HCT116 (cell line): ENCODE measurements around the gene DHX58. TPM values are rescaled to one million over a fixed set of nuclear protein-coding genes. Genes with fewer than 3 reads are reported as not detected.

ENCODE experiments used
- ATAC-seq: fragments of 200-7000 bp; cut with Tn5 transposase; 2 replicates; pipeline ENCODE4 v1.9.1; 2020; ENCODE audit warnings: mild to moderate bottlenecking, moderate library complexity
- BruUV-seq: library from RNA; stranded (reverse); fragments of 400-500 nt; replicated peaks from 2 replicates; lab custom pipeline; 2021; lab: Mats Ljungman, UMichigan
- CTCF ChIA-PET: fragments of 300-600 bp; sonication (Branson Sonifier 250); formaldehyde crosslinking; loops from one replicate; lab custom pipeline; 2021; ENCODE audit warnings: antibody characterized with exemption; lab: Charles Lee
- POLR2A ChIA-PET: fragments of 300-600, 350-600 bp; sonication (Branson Sonifier 250); formaldehyde crosslinking; loops from one replicate; lab custom pipeline; 2021; ENCODE audit warnings: antibody characterized with exemption; lab: Charles Lee
- RAD21 ChIA-PET, 2 experiments: fragments of 300-600 bp; sonication (Branson Sonifier 250); formaldehyde crosslinking; loops; one replicate each; lab custom pipeline; 2023; ENCODE audit warnings: low total read pairs in 2 of 2; ENCODE audit not compliant: uncharacterized antibody in 2 of 2, unreplicated experiment in 2 of 2, low non-redundant PET in 1 of 2; lab: Charles Lee
- DNase-seq: peaks from one replicate; pipeline ENCODE4 v3.0.0-alpha.2; 2010; ENCODE audit warnings: low read depth, low spot score
- H2AFZ ChIP-seq: fragments of 200-600 bp; shearing (Covaris generic), sonication (generic); 2 replicates; pipeline ENCODE4 v1.6.1; 2017; ENCODE audit warnings: low read depth, mixed run types, mixed read lengths, antibody characterized with exemption, low read length; ENCODE audit not compliant: poor library complexity, severe bottlenecking
- H3K27ac ChIP-seq: 2 replicates; pipeline ENCODE4 v1.5.1; 2012; ENCODE audit warnings: low read depth, low read length
- H3K27me3 ChIP-seq: fragments of 200-600 bp; sonication (generic); 2 replicates; pipeline ENCODE4 v1.6.1; 2016; ENCODE audit warnings: mixed run types, low read length, mixed read lengths; ENCODE audit not compliant: insufficient read depth
- H3K36me3 ChIP-seq, 2 experiments: fragments of 200-500 bp in 1 of 2; fragments of 200-600 bp in 1 of 2; sonication (Bioruptor generic) in 1 of 2; sonication (generic) in 1 of 2; 2 replicates each; pipeline versions ENCODE4 v1.5.1 to v1.6.1; 2014 to 2016; ENCODE audit warnings: low read length in 2 of 2, inconsistent platforms in 1 of 2, mixed read lengths in 1 of 2, mixed run types in 1 of 2; ENCODE audit not compliant: insufficient read depth in 2 of 2, control insufficient read depth in 1 of 2
- H3K4me1 ChIP-seq, 2 experiments: fragments of 200-600 bp in 1 of 2; sonication (generic) in 1 of 2; 2 replicates each; pipeline versions ENCODE4 v1.5.1 to v1.6.1; 2012 to 2017; ENCODE audit warnings: low read length in 2 of 2, inconsistent platforms in 1 of 2, mild to moderate bottlenecking in 1 of 2, mixed read lengths in 1 of 2, mixed run types in 1 of 2, moderate library complexity in 1 of 2; ENCODE audit not compliant: insufficient read depth in 2 of 2, control insufficient read depth in 1 of 2
- H3K4me2 ChIP-seq: fragments of 200-600 bp; sonication (generic); 2 replicates; pipeline ENCODE4 v1.6.1; 2017; ENCODE audit warnings: mixed run types, low read length, mixed read lengths
- H3K4me3 ChIP-seq, 2 experiments: fragments of 200-600 bp in 1 of 2; sonication (generic) in 1 of 2; replicated peaks in 1 of 2; 2 replicates each; pipeline ENCODE4 v1.5.1; 2011 to 2016; ENCODE audit warnings: low read length in 2 of 2, control low read depth in 1 of 2, low read depth in 1 of 2, mild to moderate bottlenecking in 1 of 2, mixed read lengths in 1 of 2, mixed run types in 1 of 2
- H3K79me2 ChIP-seq: fragments of 200-600 bp; sonication (generic); 2 replicates; pipeline ENCODE4 v1.6.1; 2017; ENCODE audit warnings: mild to moderate bottlenecking, mixed run types, low read length, moderate library complexity, mixed read lengths; ENCODE audit not compliant: insufficient read depth
- H3K9ac ChIP-seq: fragments of 200-600 bp; sonication (generic); 2 replicates; pipeline ENCODE4 v1.6.1; 2016; ENCODE audit warnings: low read length, mixed read lengths
- H3K9me2 ChIP-seq: fragments of 200-600 bp; sonication (generic), shearing (Covaris generic); 2 replicates; pipeline ENCODE4 v1.6.1; 2017; ENCODE audit warnings: mixed run types, mild to moderate bottlenecking, moderate library complexity; ENCODE audit not compliant: insufficient read depth
- H3K9me3 ChIP-seq, 2 experiments: fragments of 200-500 bp in 1 of 2; fragments of 200-600 bp in 1 of 2; sonication (Bioruptor generic) in 1 of 2; sonication (generic) in 1 of 2; 2 replicates each; pipeline ENCODE4 v1.6.1; 2014 to 2017; ENCODE audit warnings: low read length in 2 of 2, mixed read lengths in 2 of 2, inconsistent platforms in 1 of 2, low read depth in 1 of 2, mild to moderate bottlenecking in 1 of 2, mixed run types in 1 of 2, moderate library complexity in 1 of 2; ENCODE audit not compliant: control insufficient read depth in 1 of 2, insufficient read depth in 1 of 2
- H4K20me1 ChIP-seq: fragments of 200-600 bp; sonication (generic), shearing (Covaris generic); 2 replicates; pipeline ENCODE4 v1.6.1; 2017; ENCODE audit warnings: mixed run types, mild to moderate bottlenecking, moderate library complexity; ENCODE audit not compliant: insufficient read depth
- CTCF ChIP-seq, 3 experiments: fragments of 200-600 bp in 1 of 3; sonication (generic) in 1 of 3; IDR thresholded peaks in 2 of 3; conservative IDR thresholded peaks in 1 of 3; 2 replicates each; pipeline ENCODE4 v1.5.1; 2012 to 2017; ENCODE audit warnings: low read depth in 2 of 3, low read length in 2 of 3, antibody characterized with exemption in 1 of 3, borderline replicate concordance in 1 of 3, control low read depth in 1 of 3, mild to moderate bottlenecking in 1 of 3, mixed read lengths in 1 of 3, mixed run types in 1 of 3, moderate library complexity in 1 of 3; ENCODE audit not compliant: insufficient read depth in 1 of 3
- EGR1 ChIP-seq: IDR thresholded peaks from 2 replicates; pipeline ENCODE4 v1.6.1; 2012; ENCODE audit warnings: low read depth
- EZH2 ChIP-seq: fragments of 200-600 bp; sonication (generic); IDR thresholded peaks from 2 replicates; pipeline ENCODE4 v1.6.1; 2017; ENCODE audit warnings: antibody characterized with exemption, mixed run types
- FOSL1 ChIP-seq: IDR thresholded peaks from 2 replicates; pipeline ENCODE4 v1.6.1; 2012; ENCODE audit warnings: low read depth
- JUND ChIP-seq: IDR thresholded peaks from 2 replicates; pipeline ENCODE4 v1.6.1; 2012
- POLR2A ChIP-seq: IDR thresholded peaks from 2 replicates; pipeline ENCODE4 v1.7.0; 2011; ENCODE audit warnings: borderline replicate concordance; ENCODE audit not compliant: insufficient read depth, insufficient read length; ENCODE audit errors: extremely low read depth
- POLR2AphosphoS5 ChIP-seq: IDR thresholded peaks from 2 replicates; pipeline ENCODE4 v1.6.1; 2011; ENCODE audit warnings: mild to moderate bottlenecking, low read depth, low read length, moderate library complexity
- RAD21 ChIP-seq: IDR thresholded peaks from 2 replicates; pipeline ENCODE4 v1.6.1; 2012; ENCODE audit warnings: low read depth, mild to moderate bottlenecking
- SIN3A ChIP-seq: IDR thresholded peaks from 2 replicates; pipeline ENCODE4 v1.6.1; 2012; ENCODE audit warnings: low read depth
- SP1 ChIP-seq: IDR thresholded peaks from 2 replicates; pipeline ENCODE4 v1.6.1; 2012; ENCODE audit warnings: low read depth
- TCF7L2 ChIP-seq: IDR thresholded peaks from 2 replicates; pipeline ENCODE4 v1.7.0; 2011; ENCODE audit warnings: borderline replicate concordance, inconsistent platforms; ENCODE audit not compliant: insufficient read depth, insufficient read length; ENCODE audit errors: extremely low read depth
- ZNF274 ChIP-seq: fragments of 200-500 bp; sonication (Bioruptor generic); IDR thresholded peaks from 2 replicates; pipeline ENCODE4 v1.6.1; 2014; ENCODE audit warnings: mild to moderate bottlenecking, low read depth, low read length, inconsistent platforms
- intact Hi-C: fragments of 100-400 bp; cut with micrococcal nuclease; formaldehyde crosslinking; loops from 2 replicates; pipeline ENCODE4 v1.10.0; 2022
- total RNA-seq: library from RNA; stranded (reverse); gene quantifications from one replicate; pipeline ENCODE4 v1.2.1, GENCODE V29; 2021; ENCODE audit not compliant: unreplicated experiment
- TF ChIP-seq, protein P1 (sequence below): IDR thresholded peaks from 2 replicates; pipeline ENCODE4 v1.6.1; 2012
- TF ChIP-seq, protein P2 (sequence below): IDR thresholded peaks from 2 replicates; pipeline ENCODE4 v1.6.1; 2012; ENCODE audit warnings: low read depth

The DHX58 gene
- total RNA-seq, 1 experiment from 2014 or later = 1.2 TPM

DNA sequence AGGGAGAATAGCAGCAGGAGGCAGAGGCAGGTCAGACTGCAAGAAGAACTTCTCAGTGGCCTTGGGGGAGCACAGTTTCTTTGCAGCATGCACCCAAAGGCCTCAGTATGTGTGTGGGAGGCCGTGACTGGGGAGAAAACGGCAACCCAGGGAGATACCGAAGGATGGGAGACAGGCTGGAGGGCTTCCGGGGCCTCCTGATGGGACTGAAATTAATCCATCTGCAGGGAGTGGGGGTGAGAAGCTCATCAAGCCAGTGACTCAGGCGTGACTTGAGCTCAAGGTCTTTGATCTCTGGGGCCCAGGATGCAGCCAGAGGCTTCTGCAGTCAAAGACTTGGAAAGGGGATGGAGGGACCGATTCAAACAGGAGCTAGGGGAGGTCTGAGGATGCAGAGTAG, 57.0 kb downstream of the DHX58 start:
- TF ChIP-seq SP1 (no peak), TCF7L2 (peak; percentile 95), POLR2A (no peak)
- TF ChIP-seq, all 23 proteins: peak for 1
- Histone ChIP-seq H3K27ac (no peak overlapping the region), H3K9me3 (no peaks in the 10 kb centered on the region), H3K36me3 (no peaks in the 10 kb centered on the region), H2AFZ (no peak overlapping the region), H3K9me2 (no peaks in the 10 kb centered on the region), H3K9ac (no peak overlapping the region), H4K20me1 (no peaks in the 10 kb centered on the region), H3K79me2 (no peaks in the 10 kb centered on the region), H3K4me1 (peaks cover 15 to 29% of the 10 kb centered on the region in 2 experiments), H3K4me3 (no peak overlapping the region), H3K4me2 (peak overlapping the region; percentile 46), H3K27me3 (peaks cover 11% of the 10 kb centered on the region; the same call in 1 of the 2 replicates)
- no TSS peak for BruUV-seq
- DNase-seq (no peak), ATAC-seq (peak; percentile 65)
- intact Hi-C loops = no loop called here
- ChIA-PET POLR2A (interaction anchor here (1.4 kb wide), 1 partner anchor 90 kb away, joined by 4 read pairs; no protein-coding TSS in a partner anchor), RAD21 (no interaction called here), CTCF (interaction anchor here (1.0 to 1.4 kb wide), 2 partner anchors 10 to 12 kb away, joined by 4 to 9 read pairs; no protein-coding TSS in a partner anchor)

- Histone ChIP-seq H3K4me1 (peaks cover 15 to 31% of the 10 kb centered on the region in 2 experiments), H3K9me2 (no peaks in the 10 kb centered on the region), H3K79me2 (no peaks in the 10 kb centered on the region), H4K20me1 (no peaks in the 10 kb centered on the region), H3K9me3 (no peaks in the 10 kb centered on the region), H3K36me3 (no peaks in the 10 kb centered on the region), H3K9ac (no peak overlapping the region), H2AFZ (no peak overlapping the region), H3K4me2 (peak overlapping the region; percentile 46), H3K27ac (no peak overlapping the region), H3K27me3 (peaks cover 11% of the 10 kb centered on the region; the same call in 1 of the 2 replicates), H3K4me3 (no peak overlapping the region)
- ATAC-seq (no peak), DNase-seq (no peak)
- BruUV-seq = no TSS peak
- ChIA-PET RAD21 (no interaction called here), CTCF (interaction anchor here (1.0 to 1.4 kb wide), 3 partner anchors 11 to 13 kb away, joined by 3 to 9 read pairs (median 4); no protein-coding TSS in a partner anchor), POLR2A (interaction anchor here (1.3 to 1.4 kb wide), 2 partner anchors 52 to 89 kb away, joined by 3 to 4 read pairs; no protein-coding TSS in a partner anchor)
- intact Hi-C loops = no loop called here
- TF ChIP-seq EZH2 (no peak), TCF7L2 (no peak), SP1 (no peak), ZNF274 (no peak), RAD21 (no peak), SIN3A (no peak), FOSL1 (no peak), POLR2A (no peak), POLR2AphosphoS5 (no peak), CTCF (IDR thresholded peaks at IDR 0.05 in 2 of 3, conservative IDR thresholded peaks at IDR 0.05 in 1 of 3; ENCODE audit: borderline replicate concordance in 1 of 3, insufficient read depth in 1 of 3, low read depth in 2 of 3, low read length in 2 of 3) (no peak), EGR1 (no peak), JUND (no peak)
- TF ChIP-seq, protein P1, sequence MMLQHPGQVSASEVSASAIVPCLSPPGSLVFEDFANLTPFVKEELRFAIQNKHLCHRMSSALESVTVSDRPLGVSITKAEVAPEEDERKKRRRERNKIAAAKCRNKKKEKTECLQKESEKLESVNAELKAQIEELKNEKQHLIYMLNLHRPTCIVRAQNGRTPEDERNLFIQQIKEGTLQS = no peak
- TF ChIP-seq, protein P2, sequence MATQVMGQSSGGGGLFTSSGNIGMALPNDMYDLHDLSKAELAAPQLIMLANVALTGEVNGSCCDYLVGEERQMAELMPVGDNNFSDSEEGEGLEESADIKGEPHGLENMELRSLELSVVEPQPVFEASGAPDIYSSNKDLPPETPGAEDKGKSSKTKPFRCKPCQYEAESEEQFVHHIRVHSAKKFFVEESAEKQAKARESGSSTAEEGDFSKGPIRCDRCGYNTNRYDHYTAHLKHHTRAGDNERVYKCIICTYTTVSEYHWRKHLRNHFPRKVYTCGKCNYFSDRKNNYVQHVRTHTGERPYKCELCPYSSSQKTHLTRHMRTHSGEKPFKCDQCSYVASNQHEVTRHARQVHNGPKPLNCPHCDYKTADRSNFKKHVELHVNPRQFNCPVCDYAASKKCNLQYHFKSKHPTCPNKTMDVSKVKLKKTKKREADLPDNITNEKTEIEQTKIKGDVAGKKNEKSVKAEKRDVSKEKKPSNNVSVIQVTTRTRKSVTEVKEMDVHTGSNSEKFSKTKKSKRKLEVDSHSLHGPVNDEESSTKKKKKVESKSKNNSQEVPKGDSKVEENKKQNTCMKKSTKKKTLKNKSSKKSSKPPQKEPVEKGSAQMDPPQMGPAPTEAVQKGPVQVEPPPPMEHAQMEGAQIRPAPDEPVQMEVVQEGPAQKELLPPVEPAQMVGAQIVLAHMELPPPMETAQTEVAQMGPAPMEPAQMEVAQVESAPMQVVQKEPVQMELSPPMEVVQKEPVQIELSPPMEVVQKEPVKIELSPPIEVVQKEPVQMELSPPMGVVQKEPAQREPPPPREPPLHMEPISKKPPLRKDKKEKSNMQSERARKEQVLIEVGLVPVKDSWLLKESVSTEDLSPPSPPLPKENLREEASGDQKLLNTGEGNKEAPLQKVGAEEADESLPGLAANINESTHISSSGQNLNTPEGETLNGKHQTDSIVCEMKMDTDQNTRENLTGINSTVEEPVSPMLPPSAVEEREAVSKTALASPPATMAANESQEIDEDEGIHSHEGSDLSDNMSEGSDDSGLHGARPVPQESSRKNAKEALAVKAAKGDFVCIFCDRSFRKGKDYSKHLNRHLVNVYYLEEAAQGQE = no peak
Measured at GRCh38 chr17:42055027-42055426, 57.5 kb downstream of the DHX58 start.
